HepG2 (cell line): ENCODE measurements around the gene SAMD9. TPM values are rescaled to one million over a fixed set of nuclear protein-coding genes. Genes with fewer than 3 reads are reported as not detected.

Source experiments
- ATAC-seq: fragments of 200-7000 bp; cut with Tn5 transposase; 3 replicates; pipeline ENCODE4 v1.9.1; 2020; ENCODE audit warnings: mild to moderate bottlenecking, moderate library complexity
- BruUV-seq: library from RNA; stranded (reverse); fragments of 400-500 nt; replicated peaks from 2 replicates; lab custom pipeline; 2021; lab: Mats Ljungman, UMichigan
- CTCF ChIA-PET: fragments of 300-600 bp; formaldehyde crosslinking; extraction: SDS; loops from one replicate; lab custom pipeline; 2021; ENCODE audit warnings: low total read pairs, inconsistent platforms, low intra/inter-chr PET ratio; lab: Yijun Ruan, JAX
- POLR2A ChIA-PET: fragments of 350-600 bp; sonication (Branson Sonifier 250); formaldehyde crosslinking; loops from one replicate; lab custom pipeline; 2020; ENCODE audit warnings: antibody characterized with exemption, inconsistent platforms; lab: Yijun Ruan, JAX
- DNase-seq: peaks from one replicate; pipeline ENCODE4 v3.0.0-alpha.2; 2015; ENCODE audit warnings: low spot score
- FAIRE-seq: peaks from 3 replicates; lab custom pipeline; 2011; peaks lifted over from hg19 to GRCh38; lab: Jason Lieb, UNC
- H2AFZ ChIP-seq: one replicate; pipeline ENCODE4 v1.6.1; 2011; ENCODE audit warnings: low read length, inconsistent platforms
- H3K27ac ChIP-seq: fragments of 300-600 bp; 3 replicates; pipeline ENCODE4 v1.8.0; 2011; ENCODE audit warnings: mixed run types, mild to moderate bottlenecking, mixed read lengths, low read length, inconsistent platforms; ENCODE audit not compliant: insufficient read depth; ENCODE audit errors: extremely low read length
- H3K27me3 ChIP-seq, 2 experiments: fragments of 200-600 bp in 1 of 2; 2 replicates in 1 of 2; 3 replicates in 1 of 2; pipeline versions ENCODE4 v1.6.0 to v1.8.0; 2011; ENCODE audit warnings: low read length in 2 of 2, mild to moderate bottlenecking in 2 of 2, moderate library complexity in 2 of 2, inconsistent platforms in 1 of 2; ENCODE audit not compliant: insufficient read depth in 2 of 2, control insufficient read depth in 1 of 2
- H3K36me3 ChIP-seq, 2 experiments: fragments of 200-600 bp in 1 of 2; replicated peaks in 1 of 2; 2 replicates in 1 of 2; 3 replicates in 1 of 2; pipeline versions ENCODE4 v1.5.1 to v1.8.0; 2011; ENCODE audit warnings: low read length in 2 of 2, inconsistent platforms in 1 of 2; ENCODE audit not compliant: insufficient read depth in 2 of 2, control insufficient read depth in 1 of 2
- H3K4me1 ChIP-seq: 2 replicates; pipeline ENCODE4 v1.5.1; 2012; ENCODE audit warnings: low read length, inconsistent platforms; ENCODE audit not compliant: insufficient read depth
- H3K4me2 ChIP-seq: 2 replicates; pipeline ENCODE4 v1.6.0; 2011; ENCODE audit warnings: low read depth, low read length, inconsistent platforms
- H3K4me3 ChIP-seq, 3 experiments: fragments of 200-600 bp in 1 of 3; sonication (generic), shearing (Covaris generic) in 1 of 3; replicated peaks in 1 of 3; 2 replicates each; pipeline ENCODE4 v1.5.1; 2011 to 2016; ENCODE audit warnings: low read length in 3 of 3, inconsistent platforms in 2 of 3, low read depth in 2 of 3, mild to moderate bottlenecking in 2 of 3, control low read depth in 1 of 3, mixed read lengths in 1 of 3; ENCODE audit not compliant: insufficient read depth in 1 of 3
- H3K79me2 ChIP-seq: one replicate; pipeline ENCODE4 v1.6.1; 2011; ENCODE audit warnings: low read length, inconsistent platforms; ENCODE audit not compliant: insufficient read depth
- H3K9ac ChIP-seq: 2 replicates; pipeline ENCODE4 v1.6.0; 2011; ENCODE audit warnings: mild to moderate bottlenecking, low read depth, low read length, inconsistent platforms; ENCODE audit not compliant: insufficient read depth
- H3K9me3 ChIP-seq: 2 replicates; pipeline ENCODE4 v1.5.1; 2012; ENCODE audit warnings: mild to moderate bottlenecking, low read length
- H4K20me1 ChIP-seq: 2 replicates; pipeline ENCODE4 v1.6.0; 2011; ENCODE audit warnings: inconsistent platforms, mild to moderate bottlenecking, low read length, moderate library complexity; ENCODE audit not compliant: insufficient read depth
- ATF7 ChIP-seq, 2 experiments: fragments of 450-650 bp in 1 of 2; sonication (generic) in 1 of 2; formaldehyde crosslinking in 1 of 2; IDR thresholded peaks; 2 replicates each; pipeline versions ENCODE4 v1.4.0 to v1.6.1; 2016 to 2020; ENCODE audit warnings: antibody characterized with exemption in 1 of 2, mild to moderate bottlenecking in 1 of 2, missing genetic modification reagents in 1 of 2
- HDAC2 ChIP-seq: sonication (generic); formaldehyde crosslinking; IDR thresholded peaks from 2 replicates; pipeline ENCODE4 v1.4.0; 2020; ENCODE audit warnings: missing genetic modification reagents
- ZMAT5 ChIP-seq: sonication (generic); formaldehyde crosslinking; IDR thresholded peaks from 2 replicates; pipeline ENCODE4 v1.5.0; 2020; ENCODE audit warnings: mild to moderate bottlenecking, low read depth, missing genetic modification reagents, borderline replicate concordance
- ZNF230 ChIP-seq: sonication (generic); formaldehyde crosslinking; IDR thresholded peaks from 2 replicates; pipeline ENCODE4 v1.4.0; 2020; ENCODE audit warnings: mild to moderate bottlenecking, missing genetic modification reagents
- ZNF333 ChIP-seq: sonication (generic); formaldehyde crosslinking; IDR thresholded peaks from 2 replicates; pipeline ENCODE4 v1.4.0; 2020; ENCODE audit warnings: mild to moderate bottlenecking, missing genetic modification reagents, borderline replicate concordance
- ZNF646 ChIP-seq: sonication (generic); formaldehyde crosslinking; IDR thresholded peaks from 2 replicates; pipeline ENCODE4 v1.9.0; 2021; ENCODE audit warnings: mild to moderate bottlenecking, missing genetic modification reagents
- ZSCAN25 ChIP-seq: sonication (generic); formaldehyde crosslinking; IDR thresholded peaks from 2 replicates; pipeline ENCODE4 v1.8.0; 2022; ENCODE audit warnings: mild to moderate bottlenecking, missing genetic modification reagents
- WGBS: methylation state at CpG from one replicate; pipeline ENCODE4 v1.1.6; 2017; ENCODE audit warnings: low lambda C conversion rate; 5-methylcytosine and 5-hydroxymethylcytosine counted together
- in situ Hi-C: cut with HindIII; loops from 2 replicates; pipeline ENCODE4 v1.10.0; 2017; ENCODE audit warnings: low pct_unique_long_range_greater_than_20kb; ENCODE audit not compliant: extremely low pct_ligation_motif_present
- intact Hi-C: fragments of 100-400 bp; cut with micrococcal nuclease; formaldehyde crosslinking; loops from one replicate; pipeline ENCODE4 v1.10.0; 2022; ENCODE audit not compliant: unreplicated experiment
- polyA plus RNA-seq, 8 experiments: library from polyadenylated mRNA; depleted of rRNA in 3 of 8; stranded (reverse) in 7 of 8; unstranded in 1 of 8; fragments of >200 nt; fragmentation: Illumina TruSeq in 4 of 8; extraction: Trizol in 4 of 8; gene quantifications; 2 replicates each; pipeline versions ENCODE4 v1.2.1 to v1.2.3, GENCODE V29; 2011 to 2016; ENCODE audit warnings: low read depth in 4 of 8, missing spikeins in 1 of 8, mixed read lengths in 1 of 8; ENCODE audit not compliant: insufficient read depth in 1 of 8
- total RNA-seq, 5 experiments: library from RNA; depleted of rRNA; stranded (reverse); fragments of >200 nt; fragmentation: Illumina TruSeq; extraction: Trizol; gene quantifications; 2 replicates each; pipeline ENCODE4 v1.2.3, GENCODE V29; 2016; ENCODE audit warnings: low read depth in 1 of 5
- TF ChIP-seq, protein P1 (sequence below): IDR thresholded peaks from 2 replicates; pipeline ENCODE4 v1.6.1; 2018; ENCODE audit warnings: missing genetic modification reagents
- TF ChIP-seq, protein P2 (sequence below): sonication (generic); formaldehyde crosslinking; IDR thresholded peaks from 2 replicates; pipeline ENCODE4 v1.4.0; 2020; ENCODE audit warnings: missing genetic modification reagents

Gene SAMD9
- total and polyA plus RNA-seq, 2 of the 13 experiments (the other 11 are each of a cell fraction or from before 2014, with no cell fraction given) = 0.08 to 1.5 TPM

DNA sequence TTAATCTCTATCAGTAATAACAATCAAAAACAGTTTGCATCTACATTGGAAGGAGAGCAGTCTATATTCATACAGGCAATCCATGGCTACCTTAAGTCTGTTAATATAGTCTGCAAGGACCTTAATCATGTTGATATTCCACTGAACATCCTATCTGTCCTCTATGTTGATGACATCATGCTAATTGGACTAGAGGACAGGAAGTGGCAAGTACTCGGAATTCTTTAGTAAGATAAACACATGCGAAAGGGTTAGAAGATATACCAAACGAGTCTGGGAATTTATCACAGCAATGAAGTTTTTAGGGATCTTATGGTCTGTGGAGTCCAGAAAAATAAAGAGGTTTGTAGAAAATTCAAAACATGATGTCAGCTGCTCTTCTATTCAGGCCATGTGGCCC is 41.7 kb upstream of the SAMD9 start:
- no peaks in the 10 kb centered on the region for H3K36me3 ChIP-seq
- H3K4me2 ChIP-seq = no peak overlapping the region
- no peaks in the 10 kb centered on the region for H3K9me3 ChIP-seq
- no peak overlapping the region for H3K27ac ChIP-seq
- no peak overlapping the region for H3K9ac ChIP-seq
- no peak for DNase-seq
- no peak for FAIRE-seq
- ChIA-PET POLR2A (no interaction called here), CTCF (no interaction called here)
- intact Hi-C loops = no loop called here
- peak; percentile 82 for TF ChIP-seq ATF7 (IDR thresholded peaks at IDR 0.05)
- no peak for TF ChIP-seq ATF7 (CRISPR knock-in tag; IDR thresholded peaks at IDR 0.05)
- no peak for TF ChIP-seq ZMAT5 (CRISPR knock-in tag)
- WGBS = 18% methylated on average over 3 of the region's 3 CpGs
- no peak for ATAC-seq
- H3K4me1 ChIP-seq = no peaks in the 10 kb centered on the region
- H4K20me1 ChIP-seq = no peaks in the 10 kb centered on the region
- no peaks in the 10 kb centered on the region for H3K79me2 ChIP-seq
- no TSS peak for BruUV-seq
- H3K4me3 ChIP-seq = no peak overlapping the region
- H3K27me3 ChIP-seq = no peaks in the 10 kb centered on the region; a peak in 1 of 5 replicates
- in situ Hi-C loops = no loop called here
- no peak overlapping the region for H2AFZ ChIP-seq

DNA sequence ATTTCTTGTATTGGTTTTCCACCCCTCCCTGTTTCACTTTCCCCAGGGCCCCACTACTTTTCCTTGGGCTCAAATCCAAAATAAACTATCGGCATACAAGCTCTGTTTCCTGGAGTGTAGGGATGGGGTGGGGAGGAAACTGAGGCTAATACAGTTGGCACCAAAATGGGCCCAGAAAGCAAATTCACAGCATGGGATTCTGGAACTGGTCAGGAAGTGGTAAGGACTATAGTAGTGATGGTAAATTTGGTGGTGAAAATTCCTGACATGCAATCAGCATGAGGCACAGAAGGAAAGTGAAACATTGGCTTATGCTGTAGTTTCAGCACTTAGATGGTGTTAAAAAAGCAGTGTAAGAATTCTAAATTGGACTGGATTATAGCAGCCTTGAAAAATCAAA is 39.1 kb upstream of the SAMD9 start:
- in situ Hi-C loops = no loop called here
- POLR2A ChIA-PET = no interaction called here
- TF ChIP-seq ZNF333 (CRISPR knock-in tag) = no peak
- no peak for TF ChIP-seq ZSCAN25 (CRISPR knock-in tag)
- TF ChIP-seq, protein P1, sequence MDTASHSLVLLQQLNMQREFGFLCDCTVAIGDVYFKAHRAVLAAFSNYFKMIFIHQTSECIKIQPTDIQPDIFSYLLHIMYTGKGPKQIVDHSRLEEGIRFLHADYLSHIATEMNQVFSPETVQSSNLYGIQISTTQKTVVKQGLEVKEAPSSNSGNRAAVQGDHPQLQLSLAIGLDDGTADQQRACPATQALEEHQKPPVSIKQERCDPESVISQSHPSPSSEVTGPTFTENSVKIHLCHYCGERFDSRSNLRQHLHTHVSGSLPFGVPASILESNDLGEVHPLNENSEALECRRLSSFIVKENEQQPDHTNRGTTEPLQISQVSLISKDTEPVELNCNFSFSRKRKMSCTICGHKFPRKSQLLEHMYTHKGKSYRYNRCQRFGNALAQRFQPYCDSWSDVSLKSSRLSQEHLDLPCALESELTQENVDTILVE (CRISPR knock-in tag) = no peak
- TF ChIP-seq, protein P2, sequence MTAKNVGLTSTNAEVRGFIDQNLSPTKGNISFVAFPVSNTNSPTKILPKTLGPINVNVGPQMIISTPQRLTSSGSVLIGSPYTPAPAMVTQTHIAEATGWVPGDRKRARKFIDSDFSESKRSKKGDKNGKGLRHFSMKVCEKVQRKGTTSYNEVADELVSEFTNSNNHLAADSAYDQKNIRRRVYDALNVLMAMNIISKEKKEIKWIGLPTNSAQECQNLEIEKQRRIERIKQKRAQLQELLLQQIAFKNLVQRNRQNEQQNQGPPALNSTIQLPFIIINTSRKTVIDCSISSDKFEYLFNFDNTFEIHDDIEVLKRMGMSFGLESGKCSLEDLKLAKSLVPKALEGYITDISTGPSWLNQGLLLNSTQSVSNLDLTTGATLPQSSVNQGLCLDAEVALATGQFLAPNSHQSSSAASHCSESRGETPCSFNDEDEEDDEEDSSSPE (CRISPR knock-in tag) = no peak
- no peak for TF ChIP-seq HDAC2 (CRISPR knock-in tag)
- no peak for TF ChIP-seq ZNF230 (CRISPR knock-in tag)
- no peak for TF ChIP-seq ZNF646 (CRISPR knock-in tag)

More for the DNA sequence above, 39.1 kb upstream of the SAMD9 start:
- no peak overlapping the region for H3K9ac ChIP-seq
- no peaks in the 10 kb centered on the region for H3K79me2 ChIP-seq
- no peaks in the 10 kb centered on the region for H3K4me1 ChIP-seq
- no peaks in the 10 kb centered on the region for H4K20me1 ChIP-seq
- CTCF ChIA-PET = no interaction called here
- H3K4me2 ChIP-seq = no peak overlapping the region
- no peaks in the 10 kb centered on the region for H3K36me3 ChIP-seq
- no peaks in the 10 kb centered on the region for H3K9me3 ChIP-seq
- FAIRE-seq (no peak), ATAC-seq (no peak), DNase-seq (no peak)
- intact Hi-C loops = no loop called here
- H3K27me3 ChIP-seq = no peaks in the 10 kb centered on the region; a peak in 1 of 5 replicates
- H3K4me3 ChIP-seq = no peak overlapping the region
- no peak overlapping the region for H2AFZ ChIP-seq
- no TSS peak for BruUV-seq
- no peak overlapping the region for H3K27ac ChIP-seq
- 0% methylated on average over 1 of the region's 1 CpG for WGBS
